Activated B cell treated with CpG ODN at 0.5 μM for 24 hours (primary cell): Measurements from ENCODE around the gene SLC2A8. TPM values are rescaled to one million over a fixed set of nuclear protein-coding genes. Genes with fewer than 3 reads are reported as not detected.

Source experiments
- ATAC-seq: fragments of 200-7000 bp; cut with Tn5 transposase; one replicate; pipeline ENCODE4 v1.10.0; 2021; ENCODE audit warnings: low read depth, mild to moderate bottlenecking, moderate library complexity
- CTCF ChIA-PET: fragments of 350-600 bp; sonication (Branson Sonifier 250); formaldehyde crosslinking; loops from one replicate; lab custom pipeline; 2021; ENCODE audit warnings: antibody characterized with exemption; lab: Charles Lee
- POLR2A ChIA-PET: fragments of 350-600 bp; sonication (Branson Sonifier 250); formaldehyde crosslinking; loops from one replicate; lab custom pipeline; 2021; ENCODE audit warnings: antibody characterized with exemption; lab: Charles Lee
- DNase-seq: peaks from one replicate; pipeline ENCODE4 v3.0.0; 2022
- H3K27ac Mint-ChIP-seq: one replicate; pipeline ENCODE4 v1.8.0; 2020; ENCODE audit warnings: mixed read lengths
- H3K27me3 Mint-ChIP-seq: one replicate; pipeline ENCODE4 v1.8.0; 2021; ENCODE audit warnings: mixed read lengths
- H3K36me3 Mint-ChIP-seq: one replicate; pipeline ENCODE4 v1.8.0; 2021; ENCODE audit warnings: low read depth, mixed read lengths
- H3K4me1 Mint-ChIP-seq: one replicate; pipeline ENCODE4 v1.8.0; 2021; ENCODE audit warnings: mixed read lengths
- H3K4me3 Mint-ChIP-seq: one replicate; pipeline ENCODE4 v1.8.0; 2020; ENCODE audit warnings: mild to moderate bottlenecking, mixed read lengths
- H3K9me3 Mint-ChIP-seq: one replicate; pipeline ENCODE4 v1.8.0; 2020; ENCODE audit warnings: mixed read lengths
- intact Hi-C: fragments of 100-400 bp; cut with micrococcal nuclease; formaldehyde crosslinking; loops from one replicate; pipeline ENCODE4 v1.15.1; 2024
- total RNA-seq: library from RNA; stranded (reverse); gene quantifications from 2 replicates; pipeline ENCODE4 v1.2.3, GENCODE V29; 2022
- TF ChIP-seq, protein P1 (sequence below): fragments of 200-600 bp; IDR thresholded peaks from one replicate; pipeline ENCODE4 v1.8.0; 2022; ENCODE audit warnings: antibody characterized with exemption, mild to moderate bottlenecking

SLC2A8 gene
- total RNA-seq, 1 donor from 2014 or later, result 17.1 TPM

DNA sequence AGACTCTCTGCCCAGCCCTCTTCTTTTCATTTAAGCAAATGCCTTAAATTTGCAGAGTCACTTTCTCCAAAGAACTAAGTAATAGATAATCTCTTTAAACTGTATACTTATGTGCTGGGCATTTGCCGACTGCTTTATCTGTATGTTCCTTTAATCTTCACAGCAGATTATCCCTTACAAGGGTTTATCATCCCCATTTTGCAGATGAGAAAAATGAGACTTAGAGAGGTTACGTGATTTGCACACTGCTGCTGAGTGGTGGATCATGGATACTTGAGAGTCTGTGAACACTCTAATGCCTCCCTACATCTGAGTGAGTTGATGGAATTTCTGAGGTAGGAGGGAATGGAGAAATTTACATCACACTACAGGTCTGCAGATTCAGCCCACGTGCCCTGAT is 31.4 kb downstream of the SLC2A8 start:
- TF ChIP-seq, protein P1, sequence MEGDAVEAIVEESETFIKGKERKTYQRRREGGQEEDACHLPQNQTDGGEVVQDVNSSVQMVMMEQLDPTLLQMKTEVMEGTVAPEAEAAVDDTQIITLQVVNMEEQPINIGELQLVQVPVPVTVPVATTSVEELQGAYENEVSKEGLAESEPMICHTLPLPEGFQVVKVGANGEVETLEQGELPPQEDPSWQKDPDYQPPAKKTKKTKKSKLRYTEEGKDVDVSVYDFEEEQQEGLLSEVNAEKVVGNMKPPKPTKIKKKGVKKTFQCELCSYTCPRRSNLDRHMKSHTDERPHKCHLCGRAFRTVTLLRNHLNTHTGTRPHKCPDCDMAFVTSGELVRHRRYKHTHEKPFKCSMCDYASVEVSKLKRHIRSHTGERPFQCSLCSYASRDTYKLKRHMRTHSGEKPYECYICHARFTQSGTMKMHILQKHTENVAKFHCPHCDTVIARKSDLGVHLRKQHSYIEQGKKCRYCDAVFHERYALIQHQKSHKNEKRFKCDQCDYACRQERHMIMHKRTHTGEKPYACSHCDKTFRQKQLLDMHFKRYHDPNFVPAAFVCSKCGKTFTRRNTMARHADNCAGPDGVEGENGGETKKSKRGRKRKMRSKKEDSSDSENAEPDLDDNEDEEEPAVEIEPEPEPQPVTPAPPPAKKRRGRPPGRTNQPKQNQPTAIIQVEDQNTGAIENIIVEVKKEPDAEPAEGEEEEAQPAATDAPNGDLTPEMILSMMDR, result no peak
- intact Hi-C loops, result no loop called here
- ATAC-seq, result no peak
- Mint-ChIP-seq H3K9me3 (no peaks in the 10 kb centered on the region), H3K4me3 (no peak overlapping the region), H3K27ac (no peak overlapping the region), H3K36me3 (peaks cover 51% of the 10 kb centered on the region), H3K4me1 (peaks cover 35% of the 10 kb centered on the region), H3K27me3 (no peaks in the 10 kb centered on the region)
- POLR2A ChIA-PET, result no interaction called here
- no peak for DNase-seq
- CTCF ChIA-PET, result no interaction called here

DNA sequence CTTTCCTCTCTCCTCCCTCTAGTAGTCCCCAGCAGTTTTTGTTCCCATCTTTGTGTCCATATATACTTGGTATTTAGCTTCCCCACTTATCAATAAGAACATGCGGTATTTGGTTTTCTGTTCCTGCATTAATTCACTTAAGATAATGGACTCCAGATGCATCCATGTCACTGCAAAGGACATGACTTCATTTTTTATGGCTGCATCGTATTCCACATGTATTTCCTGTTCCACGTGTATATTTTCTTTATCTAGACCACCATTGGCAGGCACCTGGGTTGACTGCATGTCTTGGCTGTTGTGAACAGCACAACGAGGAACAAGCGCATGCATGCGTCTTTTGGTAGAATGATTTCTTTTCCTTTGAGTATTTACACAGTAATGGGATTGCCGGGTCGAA is 33.4 kb downstream of the SLC2A8 start:
- Mint-ChIP-seq H3K27ac (no peak overlapping the region), H3K4me3 (no peak overlapping the region), H3K36me3 (peaks cover 60% of the 10 kb centered on the region), H3K9me3 (no peaks in the 10 kb centered on the region), H3K4me1 (peaks cover 17% of the 10 kb centered on the region), H3K27me3 (no peaks in the 10 kb centered on the region)
- TF ChIP-seq, protein P1, result no peak
- CTCF ChIA-PET, result no interaction called here
- intact Hi-C loops, result no loop called here
- ATAC-seq (no peak), DNase-seq (no peak)
- POLR2A ChIA-PET, result no interaction called here

DNA sequence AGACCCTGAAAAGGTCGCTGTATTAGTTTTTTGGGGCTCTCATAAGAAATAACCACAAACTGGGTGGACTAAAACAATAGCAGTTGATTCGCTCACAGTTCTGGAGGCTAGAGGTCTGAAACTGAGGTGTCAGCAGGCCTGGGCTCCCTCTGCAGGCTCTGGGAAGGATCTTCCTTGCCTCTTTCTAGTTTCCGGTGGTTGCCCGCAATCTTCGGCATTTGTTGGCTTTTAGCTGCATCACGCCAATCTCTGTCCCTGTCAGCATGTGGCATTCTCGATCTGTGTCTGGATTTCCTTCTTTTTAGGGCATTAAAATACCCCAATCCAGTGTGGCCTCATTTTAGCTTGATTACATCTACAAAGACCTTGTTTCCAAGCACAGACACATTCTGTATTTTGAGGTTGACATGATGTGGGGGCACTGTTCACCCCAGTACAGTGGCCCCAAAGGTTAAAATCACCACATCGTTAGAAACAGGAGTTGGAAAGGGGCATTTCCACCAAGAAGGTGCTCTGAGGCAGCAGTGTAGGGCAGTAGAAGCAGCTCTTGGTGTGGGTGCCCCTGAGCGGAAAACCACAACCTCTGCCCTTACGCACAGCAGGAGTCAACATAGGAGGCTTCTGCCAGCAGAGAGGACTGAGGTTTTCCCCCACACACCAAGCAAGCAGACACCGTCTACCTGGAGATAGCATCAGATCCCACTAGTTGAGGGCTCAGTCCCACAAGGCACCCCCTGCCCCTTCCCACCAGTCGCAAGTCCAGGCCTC is 40.7 kb downstream of the SLC2A8 start:
- intact Hi-C loops, result no loop called here
- H3K27me3 Mint-ChIP-seq, result no peaks in the 10 kb centered on the region
- H3K4me3 Mint-ChIP-seq, result no peak overlapping the region
- ChIA-PET CTCF (interaction anchor here (0.9 kb wide), 1 partner anchor 18 kb away, joined by 3 read pairs; no protein-coding TSS in a partner anchor), POLR2A (interaction anchor here (0.5 to 3.9 kb wide), 2 partner anchors 8 to 13 kb away, joined by 3 to 13 read pairs; partner anchors contain the start of genes LRSAM1 and RPL12)
- no peak overlapping the region for H3K27ac Mint-ChIP-seq
- H3K36me3 Mint-ChIP-seq, result peaks cover 86% of the 10 kb centered on the region
- no peaks in the 10 kb centered on the region for H3K4me1 Mint-ChIP-seq
- DNase-seq (no peak), ATAC-seq (no peak)
- TF ChIP-seq, protein P1, result no peak
- H3K9me3 Mint-ChIP-seq, result no peaks in the 10 kb centered on the region

DNA sequence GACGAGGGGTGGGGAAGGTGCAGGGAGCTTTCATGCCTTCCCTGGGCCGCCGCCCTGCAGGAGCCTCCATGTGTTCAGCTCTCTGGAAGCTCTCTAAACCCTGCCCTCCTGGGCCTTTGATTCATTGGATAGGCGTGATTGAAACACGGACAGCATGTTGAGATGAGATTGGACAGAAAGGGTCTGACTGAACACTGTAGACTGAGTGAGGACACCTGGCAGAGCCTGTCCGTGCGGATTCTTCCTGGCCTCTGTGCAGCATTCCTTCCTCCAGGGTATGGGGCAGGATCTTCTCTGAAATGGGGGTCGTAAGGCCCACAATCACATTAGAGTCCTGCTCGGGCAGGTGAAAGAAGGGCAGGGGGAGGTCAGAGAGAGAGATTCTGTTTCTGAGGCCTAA is 41.4 kb downstream of the SLC2A8 start:
- intact Hi-C loops, result no loop called here
- H3K9me3 Mint-ChIP-seq, result no peaks in the 10 kb centered on the region
- no peak for ATAC-seq
- CTCF ChIA-PET, result interaction anchor here (0.9 kb wide), 1 partner anchor 17 kb away, joined by 3 read pairs; no protein-coding TSS in a partner anchor
- H3K27me3 Mint-ChIP-seq, result no peaks in the 10 kb centered on the region
- TF ChIP-seq, protein P1, result no peak
- H3K27ac Mint-ChIP-seq, result no peak overlapping the region
- peaks cover 83% of the 10 kb centered on the region for H3K36me3 Mint-ChIP-seq
- POLR2A ChIA-PET, result interaction anchor here (0.5 to 3.9 kb wide), 2 partner anchors 9 to 12 kb away, joined by 3 to 13 read pairs; partner anchors contain the start of genes LRSAM1 and RPL12
- DNase-seq, result no peak
- no peak overlapping the region for H3K4me3 Mint-ChIP-seq
- no peaks in the 10 kb centered on the region for H3K4me1 Mint-ChIP-seq

DNA sequence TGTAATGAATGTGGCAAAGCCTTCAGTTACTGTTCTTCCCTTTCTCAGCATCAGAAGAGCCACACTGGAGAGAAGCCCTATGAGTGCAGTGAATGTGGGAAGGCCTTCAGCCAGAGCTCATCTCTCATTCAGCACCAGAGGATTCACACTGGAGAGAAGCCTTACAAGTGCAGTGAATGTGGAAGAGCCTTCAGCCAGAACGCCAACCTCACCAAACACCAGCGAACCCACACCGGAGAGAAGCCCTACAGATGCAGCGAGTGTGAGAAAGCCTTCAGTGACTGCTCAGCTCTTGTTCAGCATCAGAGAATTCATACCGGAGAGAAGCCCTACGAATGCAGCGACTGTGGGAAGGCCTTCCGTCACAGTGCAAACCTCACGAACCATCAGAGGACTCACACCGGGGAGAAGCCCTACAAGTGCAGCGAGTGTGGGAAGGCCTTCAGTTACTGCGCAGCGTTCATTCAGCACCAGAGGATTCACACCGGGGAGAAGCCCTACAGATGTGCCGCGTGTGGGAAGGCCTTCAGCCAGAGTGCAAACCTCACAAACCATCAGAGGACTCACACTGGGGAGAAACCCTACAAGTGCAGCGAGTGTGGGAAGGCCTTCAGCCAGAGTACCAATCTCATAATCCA is 47.4 kb downstream of the SLC2A8 start:
- POLR2A ChIA-PET, result interaction anchor here (0.6 to 3.0 kb wide), 10 partner anchors 11 to 932 kb away, joined by 3 to 15 read pairs (median 5); partner anchors contain the start of genes SLC2A8 and ZNF79
- H3K36me3 Mint-ChIP-seq, result peaks cover 84% of the 10 kb centered on the region
- no peak overlapping the region for H3K4me3 Mint-ChIP-seq

More for the DNA sequence above, 47.4 kb downstream of the SLC2A8 start:
- ATAC-seq, result no peak
- TF ChIP-seq, protein P1, result no peak
- no peak for DNase-seq
- Mint-ChIP-seq H3K4me1 (peaks cover 23% of the 10 kb centered on the region), H3K27me3 (no peaks in the 10 kb centered on the region), H3K9me3 (no peaks in the 10 kb centered on the region), H3K27ac (peak overlapping the region; percentile 25)
- CTCF ChIA-PET, result no interaction called here
- intact Hi-C loops, result no loop called here
